ENCODE results near the gene TSPAN9.

TSPAN9 gene

DNA sequence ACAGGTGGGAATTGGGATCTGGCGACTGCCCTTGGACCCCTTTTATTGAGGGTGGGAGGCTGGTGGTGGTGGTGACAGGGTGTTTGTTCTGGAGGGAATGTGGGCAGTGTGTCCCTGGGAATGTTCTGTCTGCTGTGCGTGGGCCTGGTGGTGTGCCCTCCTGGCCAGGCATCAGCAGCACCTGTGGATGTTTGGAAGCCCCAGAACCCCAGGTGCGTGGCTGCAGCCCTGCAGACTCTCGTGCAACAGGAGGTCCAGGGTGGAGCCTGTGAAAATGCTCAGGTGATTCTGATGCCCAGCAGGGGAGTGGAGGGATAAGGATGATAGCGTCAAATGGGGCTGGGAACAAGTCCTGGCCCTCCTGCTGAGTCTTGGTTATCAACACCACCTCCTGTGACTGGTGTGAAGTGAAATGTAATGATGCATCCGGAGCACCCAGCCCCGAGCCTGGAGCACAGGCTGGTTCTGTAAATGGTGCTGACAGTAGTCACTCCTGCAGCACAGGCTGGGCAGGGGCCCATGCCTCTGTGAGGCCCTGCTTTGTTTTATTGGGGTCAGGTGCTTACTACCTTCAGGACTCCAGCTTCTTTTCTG, 176.6 kb downstream of the TSPAN9 start:
- H3K36me3 ChIP-seq (ENCODE audit: insufficient read depth, low read length), result no peaks in the 10 kb centered on the region
- no peaks in the 10 kb centered on the region for H3K4me1 ChIP-seq (ENCODE audit: insufficient read depth, low read length)
- H3K9me3 ChIP-seq (ENCODE audit: control insufficient read depth, insufficient read depth, low read length), result no peaks in the 10 kb centered on the region
- no peak overlapping the region for H3K9ac ChIP-seq (ENCODE audit: low read depth, low read length)

GRCh38 chr12:3255057-3255456, 177.9 kb downstream of the TSPAN9 start:
- H3K9me3 ChIP-seq (ENCODE audit: control insufficient read depth, insufficient read depth, low read length), result no peaks in the 10 kb centered on the region
- H3K9ac ChIP-seq (ENCODE audit: low read depth, low read length), result no peak overlapping the region
- H3K36me3 ChIP-seq (ENCODE audit: insufficient read depth, low read length), result no peaks in the 10 kb centered on the region
- no peaks in the 10 kb centered on the region for H3K4me1 ChIP-seq (ENCODE audit: insufficient read depth, low read length)

DNA sequence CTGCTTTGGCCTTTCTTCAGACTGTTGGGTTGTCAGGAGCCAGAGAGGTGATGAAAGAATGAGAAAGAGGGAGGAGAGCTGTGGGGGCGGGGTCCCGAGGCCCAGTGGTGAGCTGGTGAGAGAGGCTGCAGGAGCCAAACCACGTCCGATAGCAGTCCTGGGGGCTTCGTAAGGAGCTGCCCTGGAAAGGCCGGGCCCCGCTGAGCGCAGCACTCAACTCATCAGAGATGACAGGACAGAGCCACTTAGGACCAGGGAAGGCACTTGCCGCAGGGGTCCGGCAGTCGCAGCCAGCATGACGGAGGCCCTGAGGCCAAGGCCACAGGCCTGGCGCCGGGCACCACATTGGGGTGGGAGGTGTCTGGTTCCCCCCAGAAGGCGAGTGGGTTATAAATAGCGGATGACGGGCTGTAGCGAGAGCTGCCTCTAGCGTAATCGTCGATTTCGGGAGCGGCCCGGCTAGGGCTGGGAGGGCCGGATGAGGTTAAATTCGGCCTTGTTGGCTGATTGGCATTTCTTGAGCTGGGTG, 179.0 kb downstream of the TSPAN9 start:
- Histone ChIP-seq H3K36me3 (ENCODE audit: insufficient read depth, low read length) (no peaks in the 10 kb centered on the region), H3K4me1 (ENCODE audit: insufficient read depth, low read length) (no peaks in the 10 kb centered on the region), H3K9me3 (ENCODE audit: control insufficient read depth, insufficient read depth, low read length) (no peaks in the 10 kb centered on the region), H3K9ac (ENCODE audit: low read depth, low read length) (no peak overlapping the region)

DNA sequence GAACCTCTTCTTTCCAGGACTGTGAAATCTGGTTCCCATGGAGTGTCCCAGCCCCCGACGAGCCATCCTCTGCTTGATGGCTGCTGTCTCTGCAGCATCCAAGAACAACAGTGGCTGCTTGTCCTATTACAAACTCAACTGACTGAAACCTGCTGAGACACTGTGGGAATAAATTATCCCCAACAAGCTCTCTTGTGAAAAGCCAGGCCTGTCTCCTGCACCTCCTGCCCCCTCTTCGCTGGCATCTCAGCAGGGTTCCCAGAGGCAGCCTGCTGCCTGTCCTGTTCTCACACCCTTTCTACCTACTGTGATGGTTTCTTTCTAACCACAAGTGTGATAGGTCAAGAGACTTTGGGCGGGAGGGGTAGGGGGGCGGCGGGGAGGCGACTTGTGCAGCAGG, 180.2 kb downstream of the TSPAN9 start:
- H3K9ac ChIP-seq (ENCODE audit: low read depth, low read length), result no peak overlapping the region
- H3K9me3 ChIP-seq (ENCODE audit: control insufficient read depth, insufficient read depth, low read length), result no peaks in the 10 kb centered on the region
- no peaks in the 10 kb centered on the region for H3K36me3 ChIP-seq (ENCODE audit: insufficient read depth, low read length)
- no peaks in the 10 kb centered on the region for H3K4me1 ChIP-seq (ENCODE audit: insufficient read depth, low read length)

- no peak overlapping the region for H3K9ac ChIP-seq (ENCODE audit: low read depth, low read length)
- H3K36me3 ChIP-seq (ENCODE audit: insufficient read depth, low read length), result no peaks in the 10 kb centered on the region
- H3K4me1 ChIP-seq (ENCODE audit: insufficient read depth, low read length), result no peaks in the 10 kb centered on the region
- H3K9me3 ChIP-seq (ENCODE audit: control insufficient read depth, insufficient read depth, low read length), result no peaks in the 10 kb centered on the region
These were observed 182.8 kb downstream of the TSPAN9 start for GRCh38 chr12:3259973-3260372.

DNA sequence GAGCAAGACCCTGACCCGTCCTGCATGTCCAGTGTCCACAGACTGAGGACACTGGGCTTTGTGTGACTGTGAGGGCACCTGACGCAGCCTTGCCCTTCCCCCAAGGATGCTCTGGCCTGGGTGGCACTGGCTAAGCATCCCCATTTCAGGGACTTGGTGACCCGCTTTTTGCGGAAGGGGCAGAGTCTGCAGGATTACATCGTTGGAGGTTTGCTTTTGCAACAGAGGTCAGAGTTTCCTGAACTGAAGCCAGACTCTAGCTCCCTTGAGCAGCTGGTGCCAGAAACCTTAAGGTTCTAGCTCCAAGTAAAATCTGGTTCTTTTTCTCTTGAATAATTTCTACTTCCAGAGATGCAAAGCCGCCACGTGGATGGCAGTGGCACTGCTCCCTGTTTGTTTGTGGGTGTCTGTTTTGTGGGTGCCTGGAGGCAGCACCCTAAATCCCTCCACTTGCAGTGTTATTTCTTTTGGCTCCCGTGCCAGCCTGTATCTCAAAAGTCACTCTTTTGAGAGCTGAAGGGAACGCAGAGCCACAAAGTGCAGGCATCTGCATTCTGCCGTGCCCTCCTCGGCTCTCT, 184.7 kb downstream of the TSPAN9 start:
- H3K4me1 ChIP-seq (ENCODE audit: insufficient read depth, low read length), result no peaks in the 10 kb centered on the region
- H3K9me3 ChIP-seq (ENCODE audit: control insufficient read depth, insufficient read depth, low read length), result no peaks in the 10 kb centered on the region
- H3K36me3 ChIP-seq (ENCODE audit: insufficient read depth, low read length), result no peaks in the 10 kb centered on the region; the same call in 1 of the 2 replicates
- no peak overlapping the region for H3K9ac ChIP-seq (ENCODE audit: low read depth, low read length)

DNA sequence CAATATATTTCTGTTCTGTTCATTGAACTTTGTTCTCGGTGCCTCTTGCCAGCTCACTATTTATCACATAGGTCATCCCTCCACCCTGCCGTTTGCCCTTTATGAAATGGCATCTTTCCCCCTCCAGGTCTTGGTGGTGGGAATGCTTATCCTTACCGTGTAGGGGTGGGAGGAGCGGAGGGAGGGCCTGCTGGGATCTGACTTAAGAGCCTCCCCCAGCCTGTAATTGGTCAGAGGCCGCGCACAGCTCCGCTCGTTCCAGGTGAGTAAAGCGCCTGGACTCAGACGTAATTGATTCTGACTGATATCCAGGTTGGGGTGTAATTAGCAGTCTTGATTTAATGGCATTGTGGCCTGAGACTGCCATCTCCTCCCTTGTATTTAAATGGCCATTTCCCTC, 185.3 kb downstream of the TSPAN9 start:
- H3K9ac ChIP-seq (ENCODE audit: low read depth, low read length), result no peak overlapping the region
- H3K36me3 ChIP-seq (ENCODE audit: insufficient read depth, low read length), result no peaks in the 10 kb centered on the region; the same call in 1 of the 2 replicates
- no peaks in the 10 kb centered on the region for H3K4me1 ChIP-seq (ENCODE audit: insufficient read depth, low read length)
- H3K9me3 ChIP-seq (ENCODE audit: control insufficient read depth, insufficient read depth, low read length), result no peaks in the 10 kb centered on the region

DNA sequence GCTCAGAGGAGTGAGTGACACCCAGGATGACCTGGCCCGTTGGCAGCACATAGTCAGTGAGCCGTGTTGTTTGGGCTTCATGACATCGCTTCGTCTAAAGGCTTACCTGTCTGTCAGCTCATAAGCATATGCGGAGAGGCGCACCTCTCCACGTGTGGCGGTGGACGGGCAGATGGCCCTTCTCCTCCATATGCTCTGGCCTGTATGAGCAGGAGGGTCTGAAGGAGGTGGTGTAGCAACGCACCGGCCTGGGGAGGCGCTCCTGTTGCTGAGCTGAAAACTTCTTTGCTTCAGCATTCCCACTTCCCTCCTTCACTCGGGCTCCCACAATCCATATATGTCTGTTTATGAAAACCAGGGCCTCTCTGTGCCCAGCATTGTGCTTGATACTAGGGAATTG, 186.1 kb downstream of the TSPAN9 start:
- no peak overlapping the region for H3K9ac ChIP-seq (ENCODE audit: low read depth, low read length)
- H3K9me3 ChIP-seq (ENCODE audit: control insufficient read depth, insufficient read depth, low read length), result no peaks in the 10 kb centered on the region
- no peaks in the 10 kb centered on the region; the same call in 1 of the 2 replicates for H3K36me3 ChIP-seq (ENCODE audit: insufficient read depth, low read length)
- H3K4me1 ChIP-seq (ENCODE audit: insufficient read depth, low read length), result no peaks in the 10 kb centered on the region

- no peaks in the 10 kb centered on the region; the same call in 1 of the 2 replicates for H3K36me3 ChIP-seq (ENCODE audit: insufficient read depth, low read length)
- H3K9ac ChIP-seq (ENCODE audit: low read depth, low read length), result no peak overlapping the region
- H3K4me1 ChIP-seq (ENCODE audit: insufficient read depth, low read length), result no peaks in the 10 kb centered on the region
- no peaks in the 10 kb centered on the region for H3K9me3 ChIP-seq (ENCODE audit: control insufficient read depth, insufficient read depth, low read length)
These were observed 187.1 kb downstream of the TSPAN9 start for GRCh38 chr12:3263939-3264922.

GRCh38 chr12:3265406-3265805, 188.2 kb downstream of the TSPAN9 start:
- Histone ChIP-seq H3K36me3 (ENCODE audit: insufficient read depth, low read length) (no peaks in the 10 kb centered on the region; the same call in 1 of the 2 replicates), H3K9ac (ENCODE audit: low read depth, low read length) (no peak overlapping the region), H3K9me3 (ENCODE audit: control insufficient read depth, insufficient read depth, low read length) (no peaks in the 10 kb centered on the region), H3K4me1 (ENCODE audit: insufficient read depth, low read length) (no peaks in the 10 kb centered on the region)

GRCh38 chr12:3266638-3267037, 189.5 kb downstream of the TSPAN9 start:
- Histone ChIP-seq H3K4me1 (ENCODE audit: insufficient read depth, low read length) (no peaks in the 10 kb centered on the region), H3K9me3 (ENCODE audit: control insufficient read depth, insufficient read depth, low read length) (no peaks in the 10 kb centered on the region), H3K36me3 (ENCODE audit: insufficient read depth, low read length) (no peaks in the 10 kb centered on the region; the same call in 1 of the 2 replicates), H3K9ac (ENCODE audit: low read depth, low read length) (no peak overlapping the region)

DNA sequence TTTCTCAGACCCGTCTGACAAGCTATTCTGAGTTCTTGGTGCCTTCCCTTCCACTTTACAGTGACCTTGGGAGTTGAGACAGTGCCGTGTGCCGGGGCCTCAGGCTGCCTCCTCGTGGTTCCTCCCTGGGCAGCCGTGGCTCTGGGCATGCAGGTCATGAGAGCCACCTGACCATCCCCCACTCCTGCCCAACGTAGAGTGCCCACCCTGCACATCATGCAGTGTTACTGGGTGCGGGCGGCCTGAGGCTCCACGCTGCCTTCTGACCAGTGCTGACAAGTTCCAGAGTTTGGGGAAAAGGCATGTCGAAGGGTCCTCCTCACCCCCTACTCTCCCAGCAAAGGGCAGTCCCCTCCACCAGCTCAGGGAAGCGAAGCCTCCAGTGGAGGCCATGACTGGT, 190.5 kb downstream of the TSPAN9 start:
- H3K9me3 ChIP-seq (ENCODE audit: control insufficient read depth, insufficient read depth, low read length), result no peaks in the 10 kb centered on the region
- no peaks in the 10 kb centered on the region; the same call in 1 of the 2 replicates for H3K36me3 ChIP-seq (ENCODE audit: insufficient read depth, low read length)
- H3K9ac ChIP-seq (ENCODE audit: low read depth, low read length), result no peak overlapping the region
- no peaks in the 10 kb centered on the region for H3K4me1 ChIP-seq (ENCODE audit: insufficient read depth, low read length)

DNA sequence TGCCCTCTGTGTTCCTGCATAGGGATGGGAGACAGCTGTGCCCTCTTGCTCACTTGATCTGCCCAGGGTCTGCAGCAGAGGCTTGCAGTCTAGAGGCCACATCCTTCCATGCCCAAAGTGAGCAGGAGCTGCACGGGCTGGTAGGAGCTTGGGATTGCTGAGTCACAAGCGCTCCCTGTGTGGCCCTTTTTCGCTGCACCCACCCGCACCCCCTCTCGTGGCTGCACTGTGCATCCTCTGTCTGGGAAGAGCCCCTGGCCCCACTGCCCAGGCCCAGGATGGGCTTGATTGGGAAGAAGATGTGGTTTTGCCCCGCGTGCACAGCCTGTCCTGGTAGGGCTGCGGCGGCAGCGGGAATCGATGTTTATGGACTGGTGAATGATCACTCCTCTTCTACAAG, 192.4 kb downstream of the TSPAN9 start:
- no peak overlapping the region for H3K9ac ChIP-seq (ENCODE audit: low read depth, low read length)
- no peaks in the 10 kb centered on the region; the same call in 1 of the 2 replicates for H3K36me3 ChIP-seq (ENCODE audit: insufficient read depth, low read length)
- no peaks in the 10 kb centered on the region for H3K4me1 ChIP-seq (ENCODE audit: insufficient read depth, low read length)
- H3K9me3 ChIP-seq (ENCODE audit: control insufficient read depth, insufficient read depth, low read length), result no peaks in the 10 kb centered on the region

DNA sequence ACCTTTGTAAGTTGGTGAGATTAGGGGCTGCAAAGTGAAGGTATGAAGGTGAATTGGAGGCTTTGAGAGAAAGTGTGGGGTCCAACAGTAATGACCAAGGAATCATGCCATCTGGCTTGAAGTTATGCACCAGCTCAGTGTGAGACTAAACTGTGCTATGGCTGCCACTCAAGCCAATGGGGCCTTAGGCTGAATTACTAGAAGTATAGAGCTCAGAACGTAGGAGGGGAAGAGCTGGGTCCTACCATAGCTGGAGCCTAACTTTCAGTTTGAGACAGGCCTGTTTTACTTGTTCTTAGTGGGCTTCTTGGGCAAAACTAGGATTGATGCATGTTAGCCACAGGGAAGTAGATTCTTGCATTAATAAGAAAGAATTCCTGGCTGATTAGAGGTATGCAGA, 194.0 kb downstream of the TSPAN9 start:
- no peak overlapping the region for H3K9ac ChIP-seq (ENCODE audit: low read depth, low read length)
- H3K36me3 ChIP-seq (ENCODE audit: insufficient read depth, low read length), result no peaks in the 10 kb centered on the region
- no peaks in the 10 kb centered on the region for H3K9me3 ChIP-seq (ENCODE audit: control insufficient read depth, insufficient read depth, low read length)
- no peaks in the 10 kb centered on the region; the same call in 1 of the 2 replicates for H3K4me1 ChIP-seq (ENCODE audit: insufficient read depth, low read length)

All from ES-I3 (cell line).